B cell (primary cell): ENCODE data around the gene MAB21L3. TPM values are rescaled to one million over a fixed set of nuclear protein-coding genes. Genes with fewer than 3 reads are reported as not detected.

ENCODE experiments used
- ATAC-seq: fragments of 200-7000 bp; cut with Tn5 transposase; one replicate; pipeline ENCODE4 v1.10.0; 2021; ENCODE audit warnings: low read depth, mild to moderate bottlenecking, moderate number of reproducible peaks, moderate library complexity
- CTCF ChIA-PET: fragments of 350-600 bp; sonication (Branson Sonifier 250); formaldehyde crosslinking; loops from one replicate; lab custom pipeline; 2021; ENCODE audit warnings: antibody characterized with exemption, inconsistent platforms; lab: Charles Lee
- POLR2A ChIA-PET: fragments of 350-600 bp; sonication (Branson Sonifier 250); formaldehyde crosslinking; loops from one replicate; lab custom pipeline; 2021; ENCODE audit warnings: antibody characterized with exemption; lab: Charles Lee
- DNase-seq: peaks from one replicate; pipeline ENCODE4 v3.0.0; 2013
- H2AFZ ChIP-seq: 2 replicates; pipeline ENCODE4 v1.6.1; 2012; ENCODE audit warnings: mild to moderate bottlenecking, low read depth, low read length; ENCODE audit not compliant: insufficient read depth, poor library complexity, severe bottlenecking
- H3K27ac ChIP-seq, 2 donors: 1 replicate in 1 of 2; 2 replicates in 1 of 2; pipeline ENCODE4 v1.5.1; 2012 to 2013; ENCODE audit warnings: low read length in 2 of 2, mild to moderate bottlenecking in 2 of 2, moderate library complexity in 1 of 2
- H3K27me3 ChIP-seq, 4 experiments: fragments of 200-600 bp in 1 of 4; sonication (generic) in 1 of 4; replicated peaks in 1 of 4; 1 replicate in 2 of 4; 2 replicates in 2 of 4; pipeline versions ENCODE4 v1.6.1 to v1.7.0; 2013 to 2016; ENCODE audit warnings: low read length in 3 of 4, mild to moderate bottlenecking in 2 of 4, mixed read lengths in 1 of 4, moderate library complexity in 1 of 4; ENCODE audit not compliant: insufficient read depth in 4 of 4, control insufficient read depth in 3 of 4; ENCODE audit errors: control extremely low read depth in 1 of 4
- H3K36me3 ChIP-seq, 2 experiments: replicated peaks in 1 of 2; 1 replicate in 1 of 2; 2 replicates in 1 of 2; pipeline versions ENCODE4 v1.6.1 to v1.7.1; 2013; ENCODE audit warnings: low read length in 1 of 2; ENCODE audit not compliant: insufficient read depth in 2 of 2, control insufficient read depth in 1 of 2; ENCODE audit errors: control extremely low read depth in 1 of 2, extremely low read depth in 1 of 2
- H3K4me1 ChIP-seq, 2 donors: fragments of 200-600 bp in 1 of 2; sonication (generic) in 1 of 2; 1 replicate in 1 of 2; 2 replicates in 1 of 2; pipeline versions ENCODE4 v1.5.1 to v1.6.1; 2013 to 2017; ENCODE audit warnings: low read length in 2 of 2; ENCODE audit not compliant: control insufficient read depth in 2 of 2, insufficient read depth in 2 of 2
- H3K4me2 ChIP-seq: replicated peaks from 2 replicates; pipeline ENCODE3; 2012; ENCODE audit warnings: mild to moderate bottlenecking, low read depth, low read length; ENCODE audit not compliant: poor library complexity, severe bottlenecking
- H3K4me3 ChIP-seq, 5 experiments: fragments of 200-600 bp in 1 of 5; sonication (generic) in 1 of 5; 1 replicate in 3 of 5; 2 replicates in 2 of 5; pipeline versions ENCODE4 v1.5.1 to v1.7.0; 2011 to 2016; ENCODE audit warnings: low read length in 4 of 5, mild to moderate bottlenecking in 4 of 5, low read depth in 2 of 5, control low read depth in 1 of 5, moderate library complexity in 1 of 5; ENCODE audit not compliant: insufficient read depth in 1 of 5; ENCODE audit errors: control extremely low read depth in 1 of 5, extremely low read depth in 1 of 5
- H3K79me2 ChIP-seq: fragments of 200-600 bp; sonication (generic); one replicate; pipeline ENCODE4 v1.6.0; 2016; ENCODE audit warnings: low read length; ENCODE audit not compliant: control insufficient read depth, insufficient read depth
- H3K9ac ChIP-seq: fragments of 200-600 bp; sonication (generic); 2 replicates; pipeline ENCODE4 v1.6.1; 2017; ENCODE audit warnings: mild to moderate bottlenecking, low read length, moderate library complexity
- H3K9me3 ChIP-seq, 3 donors: one replicate each; pipeline versions ENCODE4 v1.6.1 to v1.7.1; 2013; ENCODE audit warnings: low read length in 2 of 3; ENCODE audit not compliant: control insufficient read depth in 2 of 3, insufficient read depth in 1 of 3; ENCODE audit errors: control extremely low read depth in 1 of 3
- H4K20me1 ChIP-seq: 2 replicates; pipeline ENCODE4 v1.6.0; 2012; ENCODE audit warnings: mild to moderate bottlenecking, low read length; ENCODE audit not compliant: insufficient read depth, control insufficient read depth, poor library complexity, severe bottlenecking
- H3K27ac Mint-ChIP-seq: one replicate; pipeline ENCODE4 v1.8.0; 2021; ENCODE audit warnings: mixed read lengths
- H3K27me3 Mint-ChIP-seq: one replicate; pipeline ENCODE4 v1.8.0; 2021; ENCODE audit warnings: mixed read lengths
- H3K4me1 Mint-ChIP-seq: one replicate; pipeline ENCODE4 v1.8.0; 2021; ENCODE audit warnings: mixed read lengths
- H3K4me3 Mint-ChIP-seq: one replicate; pipeline ENCODE4 v1.8.0; 2021; ENCODE audit warnings: mixed read lengths
- H3K9me3 Mint-ChIP-seq: one replicate; pipeline ENCODE4 v1.8.0; 2022; ENCODE audit warnings: mixed read lengths; ENCODE audit not compliant: insufficient read depth
- CTCF ChIP-seq: fragments of 200-600 bp; IDR thresholded peaks from one replicate; pipeline ENCODE4 v1.8.0; 2022; ENCODE audit warnings: antibody characterized with exemption, mild to moderate bottlenecking
- EZH2 ChIP-seq: IDR thresholded peaks from 2 replicates; pipeline ENCODE4 v1.6.1; 2012; ENCODE audit warnings: borderline replicate concordance, low read depth, mild to moderate bottlenecking, moderate library complexity, low read length; ENCODE audit not compliant: insufficient read depth, poor library complexity, severe bottlenecking
- WGBS: methylation state at CpG from one replicate; pipeline ENCODE4 v1.1.5; 2013; ENCODE audit warnings: missing lambda C conversion rate; ENCODE audit not compliant: insufficient coverage; 5-methylcytosine and 5-hydroxymethylcytosine counted together
- intact Hi-C: fragments of 100-400 bp; cut with micrococcal nuclease; formaldehyde crosslinking; loops from one replicate; pipeline ENCODE4 v1.10.0; 2022
- polyA plus RNA-seq: library from polyadenylated mRNA; depleted of rRNA; stranded (reverse); fragments of >200 nt; gene quantifications from 2 replicates; pipeline ENCODE4 v1.2.3, GENCODE V29; 2012
- total RNA-seq, 2 donors: library from RNA; stranded (reverse); fragments of 120-200 nt in 1 of 2; gene quantifications; 1 replicate in 1 of 2; 2 replicates in 1 of 2; pipeline versions ENCODE4 v1.2.3 to v1.2.4, GENCODE V29; 2013 to 2022

MAB21L3 gene
- total and polyA plus RNA-seq, 2 donors (not counting 1 experiment from before 2014, with no cell fraction given) = not detected

- Histone ChIP-seq H3K4me1 (no peaks in the 10 kb centered on the region), H3K27me3 (no peaks in the 10 kb centered on the region), H4K20me1 (no peaks in the 10 kb centered on the region), H2AFZ (no peak overlapping the region), H3K36me3 (peaks cover 0 to 4% of the 10 kb centered on the region in 2 experiments), H3K4me3 (no peak overlapping the region), H3K9ac (no peak overlapping the region), H3K27ac (no peak overlapping the region), H3K9me3 (no peaks in the 10 kb centered on the region), H3K4me2 (no peak overlapping the region), H3K79me2 (no peaks in the 10 kb centered on the region)
- Mint-ChIP-seq H3K27ac (no peak overlapping the region), H3K27me3 (no peaks in the 10 kb centered on the region), H3K9me3 (no peaks in the 10 kb centered on the region), H3K4me1 (no peaks in the 10 kb centered on the region), H3K4me3 (no peak overlapping the region)
- ChIA-PET POLR2A (no interaction called here), CTCF (no interaction called here)
- no peak for DNase-seq
- TF ChIP-seq EZH2 (no peak), CTCF (no peak)
- WGBS = no CpG with 5 or more reads among the region's 2 CpGs
- intact Hi-C loops = no loop called here
- no peak for ATAC-seq
Observed at GRCh38 chr1:116064616-116065015, 46.6 kb upstream of the MAB21L3 start.

GRCh38 chr1:116066868-116067565 lies 44.2 kb upstream of the MAB21L3 start:
- no peaks in the 10 kb centered on the region for H3K9me3 ChIP-seq
- no peaks in the 10 kb centered on the region for H4K20me1 ChIP-seq
- H3K4me1 ChIP-seq = no peaks in the 10 kb centered on the region
- H3K4me3 Mint-ChIP-seq = no peak overlapping the region
- H3K27ac ChIP-seq = no peak overlapping the region
- H3K9me3 Mint-ChIP-seq = no peaks in the 10 kb centered on the region
- no peaks in the 10 kb centered on the region for H3K79me2 ChIP-seq
- intact Hi-C loops = no loop called here
- H3K27me3 ChIP-seq = no peaks in the 10 kb centered on the region
- CTCF ChIA-PET = no interaction called here
- peaks cover 0 to 4% of the 10 kb centered on the region in 2 experiments for H3K36me3 ChIP-seq
- no peak overlapping the region for H3K4me3 ChIP-seq
- ATAC-seq (no peak), DNase-seq (no peak)
- no peak overlapping the region for H2AFZ ChIP-seq
- H3K4me1 Mint-ChIP-seq = no peaks in the 10 kb centered on the region
- POLR2A ChIA-PET = no interaction called here
- WGBS = no CpG with 5 or more reads among the region's 2 CpGs
- H3K27ac Mint-ChIP-seq = no peak overlapping the region
- H3K27me3 Mint-ChIP-seq = no peaks in the 10 kb centered on the region
- TF ChIP-seq CTCF (no peak), EZH2 (no peak)
- no peak overlapping the region for H3K4me2 ChIP-seq
- no peak overlapping the region for H3K9ac ChIP-seq
